ENCODE results near the gene POP7. TPM values are rescaled to one million over a fixed set of nuclear protein-coding genes. Genes with fewer than 3 reads are reported as not detected.
A peak's percentile ranks its signal among the peaks of the same experiment; 100 is the strongest.

The POP7 gene
- total and polyA plus RNA-seq, 2 experiments from 2014 or later, result 39.2 to 48.7 TPM

GRCh38 chr7:100689230-100690135, 16.4 kb upstream of the POP7 start:
- Histone ChIP-seq H3K4me3 (no peak overlapping the region), H4K20me1 (ENCODE audit: insufficient read depth, poor library complexity, severe bottlenecking) (peaks cover 64% of the 10 kb centered on the region), H3K4me1 (ENCODE audit: insufficient read depth) (peaks cover 15% of the 10 kb centered on the region), H3K79me2 (peaks cover 66% of the 10 kb centered on the region), H3K27me3 (no peaks in the 10 kb centered on the region), H3K4me2 (no peak overlapping the region), H3K9me3 (ENCODE audit: low read depth) (no peaks in the 10 kb centered on the region), H3K36me3 (replicated peaks; ENCODE audit: insufficient read depth, low read depth) (no peaks in the 10 kb centered on the region), H3K9me2 (replicated peaks; ENCODE audit: insufficient read depth) (no peaks in the 10 kb centered on the region), H3K27ac (no peak overlapping the region), H2AFZ (no peak overlapping the region)
- no peak for TF ChIP-seq CTCF (IDR thresholded peaks at IDR 0.05; ENCODE audit: poor library complexity)
- no peak for TF ChIP-seq EZH2 (IDR thresholded peaks at IDR 0.05; ENCODE audit: borderline replicate concordance)
- TF ChIP-seq EZH2phosphoT487 (IDR thresholded peaks at IDR 0.05; ENCODE audit: low read depth, severe bottlenecking, unreplicated experiment), result no peak
- 95% methylated on average over 17 of the region's 18 CpGs for WGBS (ENCODE audit: low lambda C conversion rate, missing lambda C conversion rate)
- no peak for DNase-seq (ENCODE audit: low spot score)

- no peak overlapping the region for H3K4me3 ChIP-seq
- H3K9me2 ChIP-seq (replicated peaks; ENCODE audit: insufficient read depth), result no peaks in the 10 kb centered on the region
- peak; percentile 89 for DNase-seq (ENCODE audit: low spot score)
- no peaks in the 10 kb centered on the region for H3K36me3 ChIP-seq (replicated peaks; ENCODE audit: insufficient read depth, low read depth)
- H3K9me3 ChIP-seq (ENCODE audit: low read depth), result no peaks in the 10 kb centered on the region
- no peak overlapping the region for H3K27ac ChIP-seq
- H2AFZ ChIP-seq, result no peak overlapping the region
- peak overlapping the region; percentile 95 for H3K4me2 ChIP-seq
- H4K20me1 ChIP-seq (ENCODE audit: insufficient read depth, poor library complexity, severe bottlenecking), result peaks cover 64% of the 10 kb centered on the region
- H3K4me1 ChIP-seq (ENCODE audit: insufficient read depth), result peaks cover 20% of the 10 kb centered on the region
- H3K27me3 ChIP-seq, result no peaks in the 10 kb centered on the region
- TF ChIP-seq CTCF (IDR thresholded peaks at IDR 0.05; ENCODE audit: poor library complexity), result peak; percentile 96
- no peak for TF ChIP-seq EZH2phosphoT487 (IDR thresholded peaks at IDR 0.05; ENCODE audit: low read depth, severe bottlenecking, unreplicated experiment)
- peaks cover 66% of the 10 kb centered on the region for H3K79me2 ChIP-seq
- WGBS (ENCODE audit: low lambda C conversion rate, missing lambda C conversion rate), result 31% methylated on average over 28 of the region's 28 CpGs
These were observed 14.0 kb upstream of the POP7 start for GRCh38 chr7:100691676-100692577.

- no peak for DNase-seq (ENCODE audit: low spot score)
- no peak overlapping the region for H2AFZ ChIP-seq
- H3K9me2 ChIP-seq (replicated peaks; ENCODE audit: insufficient read depth), result no peaks in the 10 kb centered on the region
- no peak overlapping the region for H3K27ac ChIP-seq
- peak overlapping the region; percentile 95 for H3K4me2 ChIP-seq
- no peaks in the 10 kb centered on the region for H3K36me3 ChIP-seq (replicated peaks; ENCODE audit: insufficient read depth, low read depth)
- peak overlapping the region; percentile 94 for H3K4me3 ChIP-seq
- H3K27me3 ChIP-seq, result no peaks in the 10 kb centered on the region
- H3K79me2 ChIP-seq, result peaks cover 61% of the 10 kb centered on the region
- H3K4me1 ChIP-seq (ENCODE audit: insufficient read depth), result peaks cover 20% of the 10 kb centered on the region
- H3K9me3 ChIP-seq (ENCODE audit: low read depth), result no peaks in the 10 kb centered on the region
- peaks cover 59% of the 10 kb centered on the region for H4K20me1 ChIP-seq (ENCODE audit: insufficient read depth, poor library complexity, severe bottlenecking)
- WGBS (ENCODE audit: low lambda C conversion rate, missing lambda C conversion rate), result 66% methylated on average over 6 of the region's 6 CpGs
- TF ChIP-seq EZH2phosphoT487 (IDR thresholded peaks at IDR 0.05; ENCODE audit: low read depth, severe bottlenecking, unreplicated experiment) (no peak), CTCF (IDR thresholded peaks at IDR 0.05; ENCODE audit: poor library complexity) (no peak), EZH2 (IDR thresholded peaks at IDR 0.05; ENCODE audit: borderline replicate concordance) (no peak)
These were observed 13.4 kb upstream of the POP7 start for GRCh38 chr7:100692578-100692961.

Measured in hepatocyte (in vitro differentiated cells).